ENCODE data around the gene ATP5PB.

The ATP5PB gene

DNA sequence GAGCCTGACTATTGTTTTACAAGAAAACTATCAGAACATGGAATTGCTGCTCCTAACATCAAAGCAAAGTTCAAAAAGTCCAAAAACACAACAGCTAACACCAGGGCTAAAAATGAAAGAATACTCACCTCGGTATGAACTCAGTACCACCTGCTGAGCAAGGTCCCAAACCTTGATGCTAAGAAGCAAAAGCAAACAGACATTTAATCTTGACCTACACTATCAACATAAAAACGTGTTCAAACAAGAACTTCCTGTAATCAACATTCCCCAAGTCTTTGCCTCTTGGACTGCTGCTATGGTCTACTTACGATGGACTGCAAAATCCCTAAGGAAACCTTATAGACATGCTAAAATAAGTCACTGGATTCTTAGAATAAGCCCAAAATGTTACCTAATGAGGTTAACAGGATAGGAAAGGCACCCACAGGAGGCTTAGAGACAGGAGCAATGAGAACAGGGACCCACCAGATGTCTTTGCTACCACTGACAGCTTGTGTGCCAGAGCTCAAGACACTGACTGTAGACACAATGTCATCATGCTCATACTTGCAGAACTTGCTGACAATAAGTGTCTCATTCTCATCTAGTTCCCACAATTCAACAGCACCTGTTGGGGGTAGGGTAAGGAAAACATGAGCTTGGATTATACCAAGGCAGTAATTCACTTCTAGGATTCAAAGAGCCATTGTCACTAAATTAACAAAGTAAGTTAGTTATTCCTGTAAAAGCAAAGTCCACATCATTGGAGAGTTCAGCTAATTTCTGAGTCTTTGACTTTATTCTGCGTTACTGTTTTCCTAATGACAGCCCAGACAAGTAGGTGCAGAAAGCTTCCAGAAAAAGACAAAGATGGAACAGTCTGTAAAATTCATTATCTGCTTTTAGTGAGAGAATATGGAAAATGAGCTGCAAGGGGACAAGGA, 2.0 kb upstream of the ATP5PB start:
- no peak for ATAC-seq
- no peak for DNase-seq

- DNase-seq, result peak; percentile 48
- ATAC-seq, result peak; percentile 19
Observed at GRCh38 chr1:111448482-111448917, 764 bp upstream of the ATP5PB start.

DNA sequence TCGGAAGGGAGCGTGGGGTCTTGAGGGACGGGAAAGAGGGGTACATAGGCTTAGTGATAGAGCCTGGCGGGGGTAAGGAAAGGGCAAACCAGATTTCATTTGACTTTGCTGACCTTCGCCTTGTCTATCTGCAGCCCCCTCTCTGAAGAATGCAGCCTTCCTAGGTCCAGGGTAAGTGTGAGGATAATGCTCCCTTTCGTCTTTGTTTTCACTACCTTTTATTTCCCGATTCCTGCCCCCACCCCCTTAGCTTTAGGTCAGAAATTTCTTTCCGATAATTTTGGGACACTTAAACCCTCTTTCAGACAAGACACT, 396 bp downstream of the ATP5PB start:
- ATAC-seq (no peak), DNase-seq (no peak)

- DNase-seq (no peak), ATAC-seq (no peak)
Observed at GRCh38 chr1:111450185-111450584, 921 bp downstream of the ATP5PB start.

DNA sequence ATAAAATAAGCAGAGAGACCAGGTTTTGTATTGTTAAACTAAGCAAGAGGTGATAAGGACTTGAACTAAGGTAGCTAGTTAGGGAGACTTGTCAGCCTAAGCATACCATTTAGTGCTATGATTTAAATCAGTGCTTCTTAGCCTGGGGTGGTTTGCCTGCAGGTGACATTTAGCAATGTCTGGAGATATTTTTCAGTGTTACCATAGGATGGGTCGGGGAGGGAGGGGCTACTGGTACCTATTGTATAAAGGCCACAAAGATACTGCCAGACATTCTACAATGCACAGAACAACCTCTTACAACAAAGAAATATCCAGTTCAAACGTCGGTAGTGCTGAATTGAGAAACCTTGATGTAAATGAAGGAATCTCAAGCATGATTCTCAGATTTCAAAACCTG, 3.3 kb downstream of the ATP5PB start:
- no peak for ATAC-seq
- DNase-seq, result no peak

- DNase-seq (no peak), ATAC-seq (no peak)
Observed at GRCh38 chr1:111453706-111454105, 4.4 kb downstream of the ATP5PB start.

DNA sequence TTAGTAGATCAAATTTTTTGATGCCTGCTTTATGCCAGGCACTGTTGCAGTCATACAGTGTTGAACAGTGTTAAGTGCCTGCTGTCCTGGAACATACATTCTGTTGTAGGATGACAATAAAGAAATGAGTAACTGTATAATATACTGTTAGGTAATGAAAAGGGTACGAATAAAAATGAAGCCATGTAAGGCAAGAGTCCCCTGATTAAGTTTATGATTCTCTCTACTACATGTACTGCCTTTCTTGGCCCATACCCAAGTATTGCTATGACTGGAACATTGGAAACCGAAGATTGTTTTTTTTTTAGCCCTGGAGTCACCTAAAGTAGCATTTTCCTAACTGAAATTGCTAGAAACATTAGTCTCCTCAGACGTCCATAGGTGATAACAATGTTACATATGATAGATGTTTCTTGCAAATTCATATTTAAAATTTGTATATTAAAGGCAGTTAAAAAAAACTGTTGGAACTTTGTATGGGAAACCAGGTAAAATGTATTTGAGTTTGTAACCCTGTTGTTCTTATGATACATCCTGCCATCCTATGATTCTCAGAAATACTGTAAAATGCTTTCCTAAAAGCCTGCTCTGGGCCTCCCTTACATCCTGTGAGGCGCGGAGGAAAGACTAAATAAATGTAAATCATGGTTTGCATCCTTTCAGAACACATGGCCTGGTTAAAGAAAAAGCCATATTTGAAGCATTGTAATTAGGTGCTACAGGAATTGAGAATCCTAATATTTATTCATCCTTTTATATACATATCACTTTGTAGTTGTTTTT, 5.8 kb downstream of the ATP5PB start:
- DNase-seq (no peak), ATAC-seq (peak; percentile 52)

DNA sequence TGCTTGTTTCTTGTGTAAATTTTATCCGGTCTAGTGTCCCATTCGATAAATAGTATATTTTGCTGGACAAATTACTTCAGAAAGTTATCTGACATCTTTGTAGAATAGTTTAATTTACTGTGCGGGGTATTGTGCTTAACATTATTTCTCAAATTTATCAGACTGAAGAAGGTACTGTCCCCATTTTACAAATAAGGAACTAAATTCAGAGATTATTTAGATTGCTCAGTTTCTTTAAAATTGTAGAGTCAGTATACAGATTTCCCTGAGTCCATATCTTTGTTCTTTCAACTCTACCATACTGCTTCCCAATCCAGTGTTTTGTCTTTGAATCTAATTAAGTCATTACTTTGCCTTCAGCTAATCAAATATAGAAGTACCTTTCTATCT, 6.4 kb downstream of the ATP5PB start:
- ATAC-seq, result no peak
- no peak for DNase-seq

DNA sequence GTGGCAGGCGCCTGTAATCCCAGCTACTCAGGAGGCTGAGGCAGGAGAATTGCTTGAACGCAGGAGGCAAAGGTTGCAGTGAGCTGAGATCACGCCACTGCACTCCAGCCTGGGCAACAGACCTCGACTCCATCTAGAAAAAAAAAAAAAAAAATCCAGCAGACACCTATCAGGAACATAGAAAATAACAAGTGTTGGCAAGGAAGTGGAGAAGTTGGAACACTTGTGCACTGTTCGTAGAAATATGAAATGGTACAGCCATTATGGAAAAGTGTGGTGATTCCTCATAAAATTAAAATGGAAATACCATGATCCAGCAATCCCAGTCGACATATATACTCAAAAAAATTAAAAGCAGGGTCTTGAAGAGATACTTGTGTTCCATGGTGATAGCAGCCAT, 12.5 kb downstream of the ATP5PB start:
- ATAC-seq (no peak), DNase-seq (no peak)

DNA sequence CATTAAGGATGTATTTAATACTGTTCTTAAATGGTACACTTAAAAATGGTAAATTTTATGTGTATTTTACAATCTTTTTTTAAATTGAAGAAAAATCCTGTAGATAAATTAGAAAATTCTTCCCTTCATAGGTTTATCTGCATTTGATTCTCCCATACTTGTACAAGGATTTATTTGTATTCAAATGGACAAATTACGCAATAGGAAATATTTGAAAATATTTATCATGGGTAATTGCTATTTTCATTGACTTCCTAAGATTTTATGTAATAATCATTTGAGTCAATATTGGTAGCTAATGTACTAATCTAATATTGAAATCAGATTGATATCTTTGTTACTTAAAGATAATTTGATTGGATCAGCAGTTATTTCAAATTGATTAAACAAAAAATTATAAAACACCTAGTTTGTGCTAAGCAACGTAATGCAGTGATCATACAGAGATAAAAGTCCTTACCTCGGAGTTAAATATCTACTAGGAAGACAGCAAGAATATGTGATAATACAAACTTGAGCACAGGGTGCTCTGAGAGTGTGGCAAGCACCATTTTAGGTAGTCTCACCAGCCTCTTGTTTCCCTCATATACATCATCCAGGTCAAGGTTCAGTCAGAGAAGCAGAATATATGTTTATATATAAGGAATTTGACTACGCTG, 13.2 kb downstream of the ATP5PB start:
- ATAC-seq (no peak), DNase-seq (no peak)

DNA sequence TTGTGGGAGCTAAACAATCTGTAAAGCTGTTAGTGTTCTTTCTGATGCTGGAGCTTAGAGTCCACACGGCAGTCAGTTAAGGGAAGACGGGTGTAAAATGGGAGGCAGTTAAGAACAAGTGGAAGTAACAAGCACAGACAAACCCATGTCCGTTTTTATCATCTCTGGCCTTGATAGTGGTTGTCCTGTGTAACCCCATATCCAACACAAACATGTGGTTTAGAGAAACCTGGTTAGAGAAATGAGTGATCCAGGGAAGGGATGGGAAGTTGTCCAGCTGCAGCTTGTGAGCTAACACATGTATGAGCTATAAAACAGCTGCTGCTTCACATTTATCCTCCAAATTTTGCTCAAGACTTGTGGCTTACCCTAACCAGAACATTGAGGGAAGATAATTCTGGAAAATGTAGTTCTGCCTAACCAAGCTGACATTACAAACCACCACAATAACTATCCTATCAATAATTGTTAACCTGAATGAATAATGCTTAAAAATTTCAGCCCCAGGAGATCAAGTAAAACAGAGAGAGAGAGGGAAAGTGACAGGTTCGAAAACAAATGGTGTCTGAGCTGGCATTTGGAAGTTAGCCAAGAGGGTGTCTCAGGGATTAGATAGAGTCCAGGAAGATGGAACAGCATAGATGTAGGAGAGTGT, 13.9 kb downstream of the ATP5PB start:
- DNase-seq (no peak), ATAC-seq (no peak)

DNA sequence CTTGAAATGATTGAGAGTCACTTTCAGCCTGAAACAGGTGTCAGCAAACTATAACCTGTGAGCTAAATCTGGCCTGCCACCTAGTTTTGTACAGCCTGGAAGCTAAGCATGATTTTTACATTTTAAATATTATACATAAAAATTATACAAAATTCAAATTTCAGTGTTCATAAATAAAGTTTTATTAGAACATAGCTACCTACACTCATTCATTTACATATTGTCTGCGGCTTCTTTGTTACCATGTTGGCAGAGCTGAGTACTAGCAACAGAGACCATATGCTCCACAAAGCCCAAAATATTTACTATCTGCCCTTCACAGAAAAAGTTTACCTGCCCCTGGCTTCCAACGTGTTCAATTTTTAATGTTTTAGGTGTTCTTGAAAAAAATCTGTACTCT, 16.5 kb downstream of the ATP5PB start:
- no peak for ATAC-seq

GRCh38 chr1:111466480-111466879, 17.2 kb downstream of the ATP5PB start:
- ATAC-seq (no peak), DNase-seq (no peak)

More for the DNA sequence above, 16.5 kb downstream of the ATP5PB start:
- DNase-seq, result no peak

GRCh38 chr1:111467865-111468716, 18.8 kb downstream of the ATP5PB start:
- no peak for ATAC-seq
- no peak for DNase-seq

GRCh38 chr1:111468717-111469100, 19.4 kb downstream of the ATP5PB start:
- no peak for DNase-seq
- no peak for ATAC-seq

DNA sequence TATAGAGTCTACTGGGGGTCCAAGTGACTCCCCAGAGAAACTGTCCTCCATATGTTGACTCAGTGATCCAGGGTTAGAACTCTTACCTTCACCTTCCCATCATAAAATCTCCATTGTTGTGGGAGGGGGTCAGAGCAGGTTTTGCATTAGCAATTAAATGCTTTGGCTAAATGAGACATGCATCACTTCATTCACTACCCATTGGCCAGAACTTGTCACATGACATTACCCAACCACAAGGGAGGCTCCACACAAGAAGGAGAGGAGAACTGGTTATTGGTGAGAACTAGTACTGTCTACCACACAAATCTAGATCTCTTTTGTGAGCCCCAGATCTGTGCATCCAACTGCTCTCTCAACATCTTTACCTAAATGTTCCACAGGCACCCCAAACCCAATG, 20.3 kb downstream of the ATP5PB start:
- ATAC-seq (no peak), DNase-seq (no peak)

- no peak for ATAC-seq
- DNase-seq, result no peak
Observed at GRCh38 chr1:111470596-111470995, 21.3 kb downstream of the ATP5PB start.

DNA sequence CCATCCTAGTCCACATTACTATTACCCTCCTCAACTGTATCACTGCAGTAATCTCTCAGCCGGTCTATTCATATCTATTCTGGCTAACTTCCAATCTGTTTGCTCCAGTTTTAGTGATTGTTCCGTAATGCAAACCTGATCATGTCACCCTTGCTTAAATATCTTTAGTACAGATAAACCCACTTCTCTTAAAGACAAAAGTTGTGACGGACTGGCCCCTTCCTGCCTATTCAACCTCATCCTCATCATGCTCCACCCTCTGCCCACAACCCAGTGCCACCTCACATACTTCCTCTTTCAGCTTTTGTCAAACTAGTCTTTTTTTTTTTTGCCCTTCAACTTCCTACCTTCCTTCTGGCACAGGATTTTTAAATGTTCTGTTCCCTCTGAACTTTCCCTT, 21.7 kb downstream of the ATP5PB start:
- ATAC-seq (peak; percentile 74), DNase-seq (peak; percentile 66)

DNA sequence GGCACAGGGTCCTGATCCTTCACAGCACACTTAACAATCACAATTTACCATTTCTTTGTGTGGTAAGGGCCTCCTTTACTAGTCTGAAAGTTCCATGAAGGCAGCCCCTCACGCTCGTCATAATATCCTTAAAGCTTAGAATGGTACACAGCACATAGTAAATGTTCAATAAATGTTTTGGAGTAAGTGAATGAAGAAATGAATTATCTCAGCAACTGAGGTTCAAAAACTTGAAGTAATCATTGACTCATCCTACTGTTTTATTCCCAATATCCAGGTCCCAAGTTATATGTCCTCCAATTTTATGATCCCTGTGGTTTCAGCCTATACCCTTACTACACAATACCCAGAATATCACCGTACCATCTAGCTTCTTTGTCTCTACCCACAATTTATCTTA, 22.3 kb downstream of the ATP5PB start:
- ATAC-seq (no peak), DNase-seq (no peak)

DNA sequence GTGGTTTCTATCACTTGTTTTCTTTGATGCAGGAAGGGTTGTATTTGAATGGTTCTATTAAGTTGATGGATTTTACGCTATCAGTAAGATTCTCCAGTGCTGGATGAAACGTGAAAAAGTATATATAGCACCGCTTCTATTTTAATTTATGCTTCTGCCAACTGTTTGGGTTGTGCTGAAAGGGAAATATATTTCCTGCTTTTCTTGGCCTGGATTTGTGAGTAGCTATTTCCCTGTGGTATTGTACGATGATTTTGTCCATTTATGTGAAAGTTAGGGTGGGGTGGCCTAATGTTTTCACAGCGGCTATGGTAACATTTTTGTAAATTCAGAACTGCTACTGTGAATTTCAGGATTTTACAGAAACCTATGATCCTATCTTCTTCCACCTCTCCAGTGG, 24.8 kb downstream of the ATP5PB start:
- DNase-seq (no peak), ATAC-seq (no peak)

- no peak for ATAC-seq
- no peak for DNase-seq
Observed at GRCh38 chr1:111474521-111474920, 25.3 kb downstream of the ATP5PB start.

DNA sequence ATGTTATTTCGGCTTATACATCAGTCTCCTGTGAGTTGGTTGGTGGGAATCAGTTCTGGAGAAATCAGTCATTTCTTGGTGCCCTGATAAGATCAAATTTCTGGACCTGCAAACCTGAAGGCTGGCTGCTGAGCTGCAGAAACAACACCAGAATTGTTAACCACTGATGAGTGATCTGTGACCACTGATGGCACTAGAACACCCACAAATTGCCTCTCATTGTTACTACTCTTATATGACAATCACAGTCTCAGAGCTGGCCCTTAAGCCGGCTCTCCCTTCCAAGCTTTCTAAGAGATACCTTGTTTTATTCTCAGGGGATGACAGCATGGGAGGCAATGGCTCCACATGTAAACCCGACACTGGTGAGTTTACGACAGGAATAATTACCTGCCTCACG, 26.4 kb downstream of the ATP5PB start:
- DNase-seq (peak; percentile 45), ATAC-seq (peak; percentile 84)

Data from stimulated activated naive CD8-positive, alpha-beta T cell treated with anti-CD3 and anti-CD28 coated beads, Interleukin-15, Interleukin-2, amounts not matched to agents 100 U/mL and 50 U/mL, for 24 hours (primary cell).